ENCODE results near the gene KDM4C. TPM values are rescaled to one million over a fixed set of nuclear protein-coding genes. Genes with fewer than 3 reads are reported as not detected.
A peak's percentile ranks its signal among the peaks of the same experiment; 100 is the strongest.
"Not testable (repeated sequence)": the region's sequence is repeated elsewhere in the genome, so short reads cannot be mapped to it uniquely, and the experiment has no call there.

Gene KDM4C
- total RNA-seq, 1 donor from 2014 or later: 46.0 TPM

GRCh38 chr9:6931913-6932312, 174.1 kb downstream of the KDM4C start:
- peak; percentile 18 for DNase-seq (ENCODE audit: low spot score)

GRCh38 chr9:6936103-6936502, 178.3 kb downstream of the KDM4C start:
- no peak for DNase-seq (ENCODE audit: low spot score)

GRCh38 chr9:6937209-6937608, 179.4 kb downstream of the KDM4C start:
- no peak for DNase-seq (ENCODE audit: low spot score)

- DNase-seq (ENCODE audit: low spot score): peak; percentile 92
Measured at GRCh38 chr9:6938447-6938846, 180.7 kb downstream of the KDM4C start.

- DNase-seq (ENCODE audit: low spot score): no peak
Measured at GRCh38 chr9:6938873-6939272, 181.1 kb downstream of the KDM4C start.

GRCh38 chr9:6941501-6941900, 183.7 kb downstream of the KDM4C start:
- DNase-seq (ENCODE audit: low spot score): no peak

GRCh38 chr9:6942406-6942805, 184.6 kb downstream of the KDM4C start:
- DNase-seq (ENCODE audit: low spot score): no peak

GRCh38 chr9:6943293-6943692, 185.5 kb downstream of the KDM4C start:
- no peak for DNase-seq (ENCODE audit: low spot score)

GRCh38 chr9:6944093-6944551, 186.3 kb downstream of the KDM4C start:
- DNase-seq (ENCODE audit: low spot score): peak; percentile 30

- DNase-seq (ENCODE audit: low spot score): no peak
Measured at GRCh38 chr9:6944896-6945295, 187.1 kb downstream of the KDM4C start.

GRCh38 chr9:6945816-6946215, 188.0 kb downstream of the KDM4C start:
- DNase-seq (ENCODE audit: low spot score): no peak

- DNase-seq (ENCODE audit: low spot score): no peak
Measured at GRCh38 chr9:6946583-6947166, 188.9 kb downstream of the KDM4C start.

GRCh38 chr9:6948921-6949320, 191.1 kb downstream of the KDM4C start:
- not testable (repeated sequence) for DNase-seq (ENCODE audit: low spot score)

- DNase-seq (ENCODE audit: low spot score): peak; percentile 67
Measured at GRCh38 chr9:6955251-6955921, 197.6 kb downstream of the KDM4C start.

GRCh38 chr9:6956879-6957278, 199.1 kb downstream of the KDM4C start:
- no peak for DNase-seq (ENCODE audit: low spot score)

- DNase-seq (ENCODE audit: low spot score): no peak
Measured at GRCh38 chr9:6959270-6960000, 201.7 kb downstream of the KDM4C start.

GRCh38 chr9:6960777-6961176, 203.0 kb downstream of the KDM4C start:
- no peak for DNase-seq (ENCODE audit: low spot score)

- DNase-seq (ENCODE audit: low spot score): no peak
Measured at GRCh38 chr9:6961845-6962522, 204.2 kb downstream of the KDM4C start.

- DNase-seq (ENCODE audit: low spot score): no peak
Measured at GRCh38 chr9:6965566-6965965, 207.8 kb downstream of the KDM4C start.

GRCh38 chr9:6968271-6968670, 210.5 kb downstream of the KDM4C start:
- DNase-seq (ENCODE audit: low spot score): no peak

GRCh38 chr9:6969805-6970204, 212.0 kb downstream of the KDM4C start:
- no peak for DNase-seq (ENCODE audit: low spot score)

GRCh38 chr9:6973089-6973488, 215.3 kb downstream of the KDM4C start:
- no peak for DNase-seq (ENCODE audit: low spot score)

All from umbilical cord (tissue), 2 donors.